GM21360 (cell line): ENCODE data around the gene LRRC75A.

Experiments used
- ATAC-seq: cut with Tn5 transposase; IDR thresholded peaks from one replicate; pipeline ENCODE4 v1.9.1; 2021; ENCODE audit warnings: mild to moderate bottlenecking, moderate library complexity; ENCODE audit not compliant: unreplicated experiment

The LRRC75A gene

DNA sequence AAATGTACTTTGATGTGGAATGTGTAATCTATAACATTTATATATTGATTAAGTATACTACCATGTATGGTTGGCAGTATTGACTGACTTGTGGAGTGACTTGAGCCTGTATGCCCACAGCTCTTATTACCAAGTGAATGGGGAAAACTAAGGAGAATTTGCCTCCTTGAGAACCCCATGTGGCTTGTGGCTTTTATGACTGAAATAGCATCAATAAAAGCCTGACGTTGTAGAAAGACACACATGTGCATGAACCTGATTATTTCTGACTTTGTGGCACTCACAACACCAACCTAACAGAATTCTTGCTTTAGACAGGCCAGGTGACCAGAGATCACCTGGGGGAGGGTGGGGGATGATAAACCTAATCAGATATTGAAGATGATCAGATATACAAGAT, 2.1 kb upstream of the LRRC75A start:
- no peak for ATAC-seq

DNA sequence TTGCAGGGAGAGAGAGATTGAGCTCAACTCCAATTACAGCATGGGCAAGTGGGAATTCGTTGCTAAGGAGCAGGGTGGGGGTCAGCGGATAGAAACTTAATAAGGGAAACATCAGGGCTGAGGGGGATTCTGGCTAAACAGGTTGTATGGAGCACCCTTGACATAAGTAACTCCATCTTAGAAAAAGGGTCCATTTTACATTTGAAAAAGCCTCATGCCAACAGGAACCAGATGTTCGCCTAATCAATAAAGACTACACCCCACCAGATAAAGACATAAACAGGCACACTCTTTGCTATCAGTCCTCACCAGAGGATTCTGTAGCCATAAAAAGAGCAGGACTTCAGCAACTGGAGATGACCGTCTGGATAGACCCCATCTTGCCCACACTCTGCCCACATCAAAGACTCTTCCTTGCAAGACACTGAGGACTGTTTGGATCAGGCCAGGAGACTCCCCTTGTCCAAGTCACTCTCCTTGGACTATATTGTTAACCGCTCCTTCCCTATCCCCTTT, 1.6 kb upstream of the LRRC75A start:
- ATAC-seq: no peak

- ATAC-seq: no peak
Observed at GRCh38 chr17:16492613-16493530, 879 bp upstream of the LRRC75A start.

DNA sequence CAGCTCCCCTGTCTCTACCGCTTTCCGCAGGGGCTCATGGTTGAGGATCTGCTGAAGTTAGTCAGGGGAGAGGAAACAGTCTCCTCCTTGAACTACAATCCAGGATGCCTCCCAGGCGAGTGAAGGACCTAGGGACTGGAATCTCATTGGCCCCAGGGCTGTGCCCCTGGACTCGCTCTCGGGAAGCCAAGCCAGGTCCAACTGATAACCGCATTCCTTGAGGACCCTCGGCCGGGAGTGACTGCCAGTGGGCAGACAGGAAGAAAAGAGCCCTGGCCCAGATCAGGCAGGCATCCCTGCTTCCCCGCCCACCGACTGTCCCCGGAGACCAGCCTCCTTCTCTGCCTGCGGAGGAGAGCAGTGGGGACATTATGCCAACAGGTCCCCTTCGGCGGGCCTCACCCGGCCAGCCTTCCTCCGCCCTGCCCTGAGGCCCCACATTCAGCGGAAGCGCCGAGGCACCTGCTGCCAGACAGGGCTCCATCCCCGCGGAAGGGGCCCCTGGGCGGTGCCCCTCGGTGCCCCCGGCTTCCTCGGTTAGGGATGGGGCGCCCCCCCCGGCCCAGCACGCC, 776 bp downstream of the LRRC75A start:
- ATAC-seq: no peak

DNA sequence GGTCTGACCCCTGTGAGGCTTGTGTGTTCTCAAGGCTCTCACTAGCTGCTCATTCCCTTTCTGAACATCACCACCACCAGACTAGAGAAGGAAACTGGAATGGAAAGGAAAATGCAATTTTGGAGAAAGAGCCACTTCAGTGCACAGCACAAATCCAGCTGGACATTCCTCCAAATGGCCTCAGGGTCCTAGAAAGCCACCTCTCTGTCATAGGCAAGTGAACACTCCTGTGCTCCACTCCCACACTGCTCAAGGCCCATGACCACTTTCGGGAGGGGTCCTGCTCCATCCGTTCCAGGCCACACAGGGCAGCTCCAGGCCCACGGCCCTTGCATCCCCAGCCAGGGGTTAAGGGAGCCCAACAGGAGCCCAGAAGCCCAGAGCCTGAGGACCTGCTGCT, 2.6 kb downstream of the LRRC75A start:
- no peak for ATAC-seq

- ATAC-seq: no peak
Observed at GRCh38 chr17:16488968-16489337, 3.0 kb downstream of the LRRC75A start.

DNA sequence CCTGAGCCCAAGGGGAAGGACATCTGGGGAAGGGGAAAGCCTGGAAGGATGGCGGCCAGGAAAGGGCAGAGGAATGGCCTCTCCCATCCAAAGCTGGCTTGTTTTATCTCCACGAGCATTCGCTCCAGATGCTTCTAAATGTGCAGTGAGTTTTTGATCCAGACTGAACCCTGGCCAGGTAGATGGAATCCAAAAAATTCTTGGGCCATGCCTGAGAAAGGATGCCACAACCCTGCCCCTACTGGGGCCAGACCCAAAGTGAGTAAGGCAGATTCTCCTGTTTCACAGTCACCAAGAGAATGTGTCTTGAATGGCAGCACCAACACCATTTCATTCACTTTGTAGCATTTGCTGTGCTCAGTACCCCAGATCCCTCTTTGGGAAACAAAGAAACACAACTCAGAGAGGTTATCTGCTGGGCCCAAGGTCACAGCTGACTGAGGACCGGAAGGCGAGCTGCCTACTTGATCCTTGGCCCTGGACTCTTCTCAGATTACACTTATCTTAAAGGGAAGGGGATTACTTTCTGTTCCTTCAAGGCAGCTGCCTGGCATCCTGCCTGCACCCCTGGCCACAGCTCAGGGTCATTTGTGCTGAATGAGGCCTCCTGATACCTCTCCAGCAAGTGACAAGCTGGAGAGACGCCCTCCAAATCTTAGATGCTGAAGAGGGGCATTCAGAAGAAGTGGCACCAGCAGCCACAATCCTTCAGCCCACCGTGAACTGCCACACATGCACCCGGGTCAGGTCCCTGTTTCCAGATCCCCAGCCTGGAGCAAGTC, 3.6 kb downstream of the LRRC75A start:
- no peak for ATAC-seq

DNA sequence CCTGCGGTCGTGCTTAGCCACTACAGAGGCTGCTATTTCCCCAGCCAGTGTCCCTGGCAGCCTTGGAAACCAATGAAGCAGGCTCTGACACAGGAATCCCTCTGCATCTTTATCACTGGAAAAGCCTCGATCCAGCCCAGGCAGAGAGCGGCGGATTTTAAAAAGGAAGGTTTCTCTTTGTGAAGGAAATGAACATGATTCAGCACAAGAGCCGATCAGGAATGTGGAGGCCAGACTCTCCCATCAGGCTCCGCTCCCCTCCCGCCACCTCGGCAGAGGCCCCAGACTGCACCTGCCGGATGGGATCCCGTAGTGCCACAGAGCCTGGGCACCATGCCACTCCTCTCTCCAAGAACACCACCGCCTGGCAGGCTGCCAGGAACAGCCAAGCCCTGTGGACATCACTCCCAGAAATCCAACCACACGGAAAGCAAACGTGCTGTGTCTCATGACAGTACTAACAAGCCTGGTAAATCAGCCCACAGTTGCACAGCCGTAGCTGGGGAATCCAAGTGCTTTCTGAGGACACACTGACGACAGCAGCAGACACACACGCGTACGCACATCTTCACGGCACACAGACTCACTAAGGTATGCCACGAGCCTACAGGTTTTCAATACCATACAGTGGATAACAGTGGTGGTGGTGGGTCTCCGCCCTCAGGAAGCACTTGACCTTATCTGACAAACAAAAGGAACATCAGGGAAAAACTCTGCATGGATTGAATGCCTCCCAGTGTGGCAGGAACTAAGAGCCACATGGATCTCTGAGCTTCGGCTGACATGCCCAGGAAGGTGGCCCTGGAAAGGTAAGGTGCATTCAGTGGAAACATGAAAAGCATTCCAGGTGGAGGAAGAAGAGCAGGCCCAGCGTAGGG, 5.4 kb downstream of the LRRC75A start:
- ATAC-seq: no peak

- no peak for ATAC-seq
Observed at GRCh38 chr17:16484445-16485175, 7.4 kb downstream of the LRRC75A start.

GRCh38 chr17:16483021-16483645, 8.9 kb downstream of the LRRC75A start:
- no peak for ATAC-seq

DNA sequence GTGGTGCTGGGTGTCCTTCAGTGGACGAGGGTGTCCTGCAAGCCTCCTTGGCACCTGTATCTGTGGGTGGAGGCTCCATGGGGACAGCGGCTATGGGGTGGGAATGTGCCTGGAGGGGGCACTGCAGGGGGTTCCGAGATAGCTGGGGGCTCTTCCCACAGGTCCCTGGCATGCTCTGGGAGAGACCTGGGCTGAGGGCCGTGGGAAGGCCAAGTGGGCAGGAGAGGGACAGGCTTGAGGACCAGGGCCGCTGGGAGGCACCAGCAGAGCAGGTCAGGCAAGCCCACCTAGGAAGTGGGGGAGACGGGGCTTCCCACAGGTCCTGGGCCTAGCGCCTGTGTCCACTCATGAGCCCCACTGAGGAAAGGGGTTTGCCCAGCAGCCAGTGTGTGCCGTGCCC, 9.7 kb downstream of the LRRC75A start:
- no peak for ATAC-seq

- ATAC-seq: no peak
Observed at GRCh38 chr17:16480995-16481394, 11.0 kb downstream of the LRRC75A start.

GRCh38 chr17:16479264-16479663, 12.7 kb downstream of the LRRC75A start:
- ATAC-seq: no peak

DNA sequence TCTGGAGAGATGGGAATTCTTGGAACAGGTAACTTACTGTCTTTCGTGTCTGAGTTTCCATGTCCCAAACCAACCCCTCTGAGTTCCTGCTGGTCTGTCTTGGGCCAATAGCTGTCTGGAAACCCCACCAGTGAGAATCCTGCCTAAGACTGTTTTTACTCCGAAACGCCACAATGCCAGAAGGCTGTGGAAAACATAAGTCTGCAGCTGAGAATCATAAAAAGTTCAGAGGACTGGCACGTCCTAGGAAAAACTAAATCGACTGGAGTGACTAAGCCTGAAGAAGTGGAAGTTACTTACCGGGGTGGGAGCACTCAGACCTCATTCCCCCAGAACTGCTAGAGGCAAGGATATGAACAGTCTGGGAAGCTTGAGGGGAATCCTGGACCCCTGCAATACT, 13.3 kb downstream of the LRRC75A start:
- ATAC-seq: no peak

DNA sequence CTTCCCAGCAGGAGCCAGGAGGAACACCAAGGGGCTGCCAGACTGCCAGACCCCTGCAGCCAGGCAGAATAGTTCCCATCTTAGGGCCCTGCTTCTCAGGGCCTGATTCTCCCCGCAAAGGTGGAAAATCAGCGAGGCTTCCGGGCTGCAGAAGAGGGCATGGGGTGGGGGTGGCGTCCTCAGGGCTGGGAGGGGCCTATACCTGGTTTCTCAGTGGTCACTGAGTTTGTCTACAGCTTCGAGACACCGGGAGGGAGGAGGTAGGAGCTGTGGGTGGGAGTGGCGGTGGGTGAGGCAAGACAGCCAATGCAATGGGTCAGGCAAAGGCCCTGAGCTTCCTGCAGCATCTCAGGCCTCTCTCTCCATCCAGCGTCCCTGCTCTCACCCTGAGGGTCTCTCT, 14.3 kb downstream of the LRRC75A start:
- no peak for ATAC-seq

GRCh38 chr17:16477255-16477654, 14.7 kb downstream of the LRRC75A start:
- no peak for ATAC-seq

DNA sequence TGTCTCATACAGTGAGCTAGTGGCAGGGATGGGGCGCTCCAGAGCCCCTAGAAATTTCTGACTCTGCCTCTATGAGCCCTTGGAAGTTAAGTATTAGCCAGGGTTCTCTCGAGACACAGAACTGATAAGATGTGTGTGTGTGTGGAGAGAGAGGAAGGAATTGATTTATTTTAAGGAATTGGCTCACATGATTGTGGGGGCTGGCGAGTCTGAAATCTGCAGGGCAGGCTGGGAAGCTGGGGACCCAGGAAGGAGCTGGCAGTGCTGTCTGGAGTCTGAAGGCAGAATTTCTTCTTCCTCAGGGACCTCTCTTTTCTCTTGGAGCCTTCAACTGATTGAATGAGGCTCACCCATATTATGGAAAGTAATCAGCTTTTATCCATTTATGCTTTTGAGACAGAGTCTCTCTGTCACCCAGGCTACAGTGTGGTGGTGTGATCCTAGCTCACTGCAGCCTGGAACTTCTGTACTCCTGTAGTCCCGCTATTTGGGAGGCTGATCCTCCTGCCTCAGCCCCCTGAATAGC, 16.8 kb downstream of the LRRC75A start:
- ATAC-seq: no peak

DNA sequence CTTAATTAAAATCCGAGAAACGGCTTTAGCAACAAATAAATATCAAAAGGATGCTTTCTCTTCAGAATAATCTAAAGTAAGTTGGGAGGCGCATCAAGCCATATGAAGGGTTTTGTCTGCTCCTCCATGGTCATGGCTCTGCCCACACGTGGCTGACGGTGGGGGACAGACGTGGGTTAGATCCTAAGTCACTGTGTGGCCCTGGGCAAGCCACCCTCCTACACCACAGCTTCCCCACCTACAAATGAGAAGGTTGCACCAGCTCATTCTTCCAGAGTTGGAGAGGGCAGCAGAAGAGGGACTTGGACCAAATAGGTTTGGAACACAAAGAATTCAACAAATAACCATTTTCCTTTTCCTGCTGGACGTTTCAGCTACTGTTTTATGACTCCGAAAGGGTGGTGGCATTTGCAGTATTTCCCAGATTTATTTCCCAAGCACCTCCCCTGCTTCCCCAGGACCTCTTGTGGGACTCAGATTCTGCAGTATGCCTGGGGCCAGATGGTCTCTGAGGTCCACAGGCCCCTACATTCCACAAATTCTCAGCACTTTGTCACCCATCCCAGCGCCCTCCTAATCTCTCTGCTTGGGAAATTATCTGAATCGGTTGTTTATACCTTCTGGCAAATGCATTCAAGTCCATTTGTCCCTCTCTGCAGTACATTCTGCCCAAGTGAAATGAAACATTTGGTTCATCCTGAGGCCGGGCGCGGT, 17.8 kb downstream of the LRRC75A start:
- no peak for ATAC-seq
